ENCODE measurements around the gene SBNO2. TPM values are rescaled to one million over a fixed set of nuclear protein-coding genes. Genes with fewer than 3 reads are reported as not detected.

SBNO2 gene
- total RNA-seq, 6 experiments from 2014 or later = 21.5 to 54.4 (median 25.5) TPM

- H3K27ac ChIP-seq = no peak overlapping the region
- DNase-seq (no peak), ATAC-seq (no peak)
- H3K27me3 ChIP-seq = no peaks in the 10 kb centered on the region
- intact Hi-C loops (cut with DNase I) = no loop called here
- no CpG with 5 or more reads among the region's 20 CpGs for WGBS (ENCODE audit: insufficient coverage, low coverage, low lambda C conversion rate, missing lambda C conversion rate)
- H3K4me3 ChIP-seq = no peak overlapping the region
- H3K9me3 ChIP-seq = no peaks in the 10 kb centered on the region
- H3K36me3 ChIP-seq = peaks cover 20 to 85% (median 50%) of the 10 kb centered on the region in 4 donors
- no peaks in the 10 kb centered on the region for H3K4me1 ChIP-seq
- TF ChIP-seq POLR2A (IDR thresholded peaks at IDR 0.05) (no peak), CTCF (IDR thresholded peaks at IDR 0.05) (no peak)
Measured at GRCh38 chr19:1123381-1123780, 50.7 kb downstream of the SBNO2 start.

- intact Hi-C loops (cut with DNase I) = no loop called here
- H3K27ac ChIP-seq = no peak overlapping the region
- TF ChIP-seq CTCF (IDR thresholded peaks at IDR 0.05) = no peak
- TF ChIP-seq POLR2A (IDR thresholded peaks at IDR 0.05) = no peak
- no peak overlapping the region for H3K4me3 ChIP-seq
- DNase-seq (peak in 1 of 3 donors; percentile 72), ATAC-seq (peak; percentile 64 to 82 (median 70))
- H3K36me3 ChIP-seq = peaks cover 20 to 87% (median 52%) of the 10 kb centered on the region in 4 donors
- H3K4me1 ChIP-seq = no peaks in the 10 kb centered on the region
- no peaks in the 10 kb centered on the region for H3K9me3 ChIP-seq
- no peaks in the 10 kb centered on the region for H3K27me3 ChIP-seq
- WGBS (ENCODE audit: insufficient coverage, low coverage, low lambda C conversion rate, missing lambda C conversion rate) = 30% methylated on average over 7 of the region's 21 CpGs
Measured at GRCh38 chr19:1122972-1123363, 51.1 kb downstream of the SBNO2 start.

GRCh38 chr19:1122021-1122971 is 51.8 kb downstream of the SBNO2 start:
- peak in 2 of 3 donors; percentile 21 to 55 for DNase-seq
- intact Hi-C loops (cut with DNase I) = no loop called here

GRCh38 chr19:1121395-1121794 is 52.7 kb downstream of the SBNO2 start:
- no peak for TF ChIP-seq CTCF (IDR thresholded peaks at IDR 0.05)
- no peak for TF ChIP-seq POLR2A (IDR thresholded peaks at IDR 0.05)
- no peak for ATAC-seq
- H3K36me3 ChIP-seq = peaks cover 27 to 89% (median 58%) of the 10 kb centered on the region in 4 donors

More at GRCh38 chr19:1122021-1122971, 51.8 kb downstream of the SBNO2 start:
- H3K4me1 ChIP-seq = no peaks in the 10 kb centered on the region
- no peaks in the 10 kb centered on the region for H3K27me3 ChIP-seq
- H3K4me3 ChIP-seq = no peak overlapping the region
- no peak for ATAC-seq
- no peak overlapping the region for H3K27ac ChIP-seq
- H3K9me3 ChIP-seq = no peaks in the 10 kb centered on the region
- WGBS (ENCODE audit: insufficient coverage, low coverage, low lambda C conversion rate, missing lambda C conversion rate) = 80% methylated on average over 7 of the region's 63 CpGs
- H3K36me3 ChIP-seq = peaks cover 20 to 89% (median 56%) of the 10 kb centered on the region in 4 donors
- TF ChIP-seq POLR2A (IDR thresholded peaks at IDR 0.05) (no peak), CTCF (IDR thresholded peaks at IDR 0.05) (no peak)

More at GRCh38 chr19:1121395-1121794, 52.7 kb downstream of the SBNO2 start:
- 60% methylated on average over 2 of the region's 10 CpGs for WGBS (ENCODE audit: insufficient coverage, low coverage, low lambda C conversion rate, missing lambda C conversion rate)
- Histone ChIP-seq H3K9me3 (no peaks in the 10 kb centered on the region), H3K4me3 (no peak overlapping the region), H3K4me1 (no peaks in the 10 kb centered on the region), H3K27ac (no peak overlapping the region), H3K27me3 (no peaks in the 10 kb centered on the region)
- intact Hi-C loops (cut with DNase I) = no loop called here
- DNase-seq = peak in 1 of 3 donors; percentile 18

Data from right lobe of liver (tissue), 6 donors.